Epithelial cell of proximal tubule (primary cell): ENCODE results near the gene SEC61G. TPM values are rescaled to one million over a fixed set of nuclear protein-coding genes. Genes with fewer than 3 reads are reported as not detected.

ENCODE experiments used
- DNase-seq: peaks from one replicate; pipeline ENCODE4 v3.0.0-alpha.2; 2011; ENCODE audit warnings: low read depth
- H3K4me3 ChIP-seq: 2 replicates; pipeline ENCODE4 v1.5.1; 2011; ENCODE audit warnings: low read depth, mild to moderate bottlenecking, low read length
- CTCF ChIP-seq: conservative IDR thresholded peaks from 2 replicates; pipeline ENCODE4 v1.5.1; 2012; ENCODE audit warnings: low read depth, mild to moderate bottlenecking, low read length
- total RNA-seq: library from RNA; depleted of rRNA; stranded (reverse); fragments of >200 nt; gene quantifications from 2 replicates; pipeline ENCODE4 v1.2.3, GENCODE V29; 2015

The SEC61G gene
- total RNA-seq, 1 donor from 2014 or later, result 716 TPM

DNA sequence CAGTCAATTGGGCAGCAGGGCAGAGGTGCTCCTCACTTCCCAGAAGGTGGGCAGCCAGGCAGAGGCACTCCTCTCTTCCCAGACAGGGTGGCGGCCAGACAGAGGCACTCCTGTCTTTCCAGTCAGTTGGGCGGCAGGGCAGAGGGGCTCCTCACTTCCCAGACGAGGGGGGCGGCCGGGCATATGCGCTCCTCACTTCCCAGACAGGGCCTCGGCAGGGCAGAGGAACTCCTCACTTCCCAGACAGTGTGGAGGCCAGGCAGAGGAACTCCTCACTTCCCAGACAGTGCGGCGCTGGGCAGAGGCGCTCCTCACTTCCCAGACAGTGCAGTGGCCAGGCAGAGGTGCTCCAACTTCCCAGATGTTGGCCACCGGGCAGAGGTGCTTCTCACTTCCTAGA, 33.4 kb upstream of the SEC61G start:
- H3K4me3 ChIP-seq, result no peak overlapping the region
- DNase-seq, result no peak
- TF ChIP-seq CTCF, result no peak

DNA sequence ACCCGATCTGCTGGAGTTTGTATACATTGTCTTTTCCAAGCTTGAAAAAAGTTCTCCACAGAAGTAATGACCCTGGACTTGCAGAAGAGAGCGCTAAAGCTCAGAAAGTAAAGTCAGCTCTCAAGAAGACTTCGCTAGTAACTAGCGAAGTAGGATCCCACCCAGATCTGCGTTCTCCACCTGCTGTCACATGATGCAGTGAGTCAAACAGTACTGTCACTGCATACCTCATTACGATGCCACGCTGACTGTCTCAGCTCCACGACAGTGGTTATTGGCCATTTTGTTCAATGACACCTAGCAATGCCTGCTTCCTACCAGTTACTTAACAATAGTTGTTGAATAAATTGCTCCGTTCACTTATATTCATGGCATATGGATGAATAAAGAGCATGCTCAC, 29.7 kb upstream of the SEC61G start:
- peak; percentile 85 for TF ChIP-seq CTCF
- H3K4me3 ChIP-seq, result peak overlapping the region; percentile 7
- DNase-seq, result peak; percentile 50

GRCh38 chr7:54785261-54785660, 26.2 kb upstream of the SEC61G start:
- no peak for DNase-seq
- TF ChIP-seq CTCF, result no peak
- H3K4me3 ChIP-seq, result no peak overlapping the region

GRCh38 chr7:54783952-54784351, 24.9 kb upstream of the SEC61G start:
- no peak overlapping the region for H3K4me3 ChIP-seq
- no peak for TF ChIP-seq CTCF

GRCh38 chr7:54782829-54783228, 23.8 kb upstream of the SEC61G start:
- no peak overlapping the region for H3K4me3 ChIP-seq
- TF ChIP-seq CTCF, result no peak

More at GRCh38 chr7:54783952-54784351, 24.9 kb upstream of the SEC61G start:
- no peak for DNase-seq

DNA sequence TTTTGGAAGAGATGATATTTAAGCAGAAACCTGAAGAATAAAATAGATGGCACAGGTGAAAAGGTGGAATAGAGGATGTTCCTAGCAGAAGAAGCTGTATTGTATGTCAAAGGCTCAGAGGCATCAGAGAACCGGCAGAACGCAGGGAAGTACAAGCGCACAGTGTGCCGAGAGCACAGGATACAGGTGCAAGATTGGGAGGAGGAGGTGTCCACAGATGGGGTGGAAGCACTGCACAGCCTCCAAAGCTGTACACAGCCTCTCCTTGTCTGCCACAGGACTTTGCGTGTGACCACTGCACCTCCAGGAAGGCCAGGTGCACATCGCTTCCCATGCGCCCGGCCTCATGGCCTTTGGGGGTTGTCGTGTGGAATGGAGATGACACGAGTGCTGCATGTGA, 23.3 kb upstream of the SEC61G start:
- DNase-seq, result no peak
- TF ChIP-seq CTCF, result no peak
- H3K4me3 ChIP-seq, result no peak overlapping the region

More at GRCh38 chr7:54782829-54783228, 23.8 kb upstream of the SEC61G start:
- DNase-seq, result no peak

DNA sequence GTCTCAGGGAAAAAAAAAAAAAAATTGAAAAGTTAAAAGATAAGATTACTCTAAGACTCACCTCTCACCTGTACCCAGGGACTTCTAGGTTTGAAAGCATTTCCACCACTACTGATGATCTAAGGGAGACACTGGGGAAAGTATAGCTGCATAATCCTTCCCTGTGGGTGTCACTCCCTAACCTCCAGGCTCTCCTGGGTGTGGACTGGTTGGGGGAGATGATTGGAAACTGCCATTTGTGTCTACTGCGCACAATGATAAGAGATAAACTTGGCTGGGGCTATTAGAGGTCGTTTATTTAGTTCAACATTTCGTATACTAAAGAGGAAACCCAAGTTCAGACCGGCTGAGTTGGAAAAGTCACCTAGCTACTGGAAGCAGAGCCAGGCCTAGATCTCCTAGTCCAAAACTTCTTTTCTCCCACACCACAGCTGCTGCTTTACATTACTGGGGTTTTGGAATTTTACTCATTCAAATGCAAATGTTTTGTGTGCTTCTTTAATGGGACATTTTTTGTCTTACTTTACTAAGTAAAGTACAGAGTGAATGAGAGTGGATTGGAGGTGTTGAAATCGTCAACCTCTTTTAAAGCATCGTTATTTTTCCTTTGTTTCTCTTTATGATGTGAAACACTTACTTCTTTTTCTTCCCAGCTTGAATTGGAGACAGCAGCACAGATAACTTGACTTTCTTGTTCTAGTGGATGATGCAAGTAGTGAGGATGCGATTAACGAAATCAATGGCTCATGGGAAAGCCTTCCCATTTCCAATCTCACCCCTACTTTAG, 22.3 kb upstream of the SEC61G start:
- no peak for DNase-seq
- TF ChIP-seq CTCF, result no peak
- H3K4me3 ChIP-seq, result no peak overlapping the region
